GM18526 (cell line): Measurements from ENCODE around the gene C10orf143.

Experiments
- POLR2A ChIP-seq: IDR thresholded peaks from 3 replicates; pipeline ENCODE4 v1.6.1; 2011; ENCODE audit not compliant: insufficient read length; ENCODE audit errors: extremely low read depth

The C10orf143 gene

DNA sequence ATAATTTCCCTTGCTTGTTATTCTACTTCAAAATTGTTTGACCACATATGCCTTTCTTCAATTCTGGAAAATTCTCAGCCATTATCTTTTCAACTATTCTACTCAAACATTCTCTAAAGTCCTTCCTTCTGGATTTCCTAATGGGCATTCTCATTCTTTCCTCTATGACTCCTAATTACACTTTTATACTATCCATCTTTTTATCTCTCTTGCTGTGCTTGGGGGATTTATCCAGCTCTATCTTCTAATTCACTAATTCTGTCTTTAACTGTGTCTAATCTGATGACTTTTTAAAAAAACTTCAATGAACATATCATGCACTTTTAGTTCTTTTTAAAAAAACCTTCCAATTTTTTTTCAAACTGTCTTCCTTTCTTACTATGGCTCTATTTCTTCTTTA, 38.4 kb downstream of the C10orf143 start:
- no peak for TF ChIP-seq POLR2A

DNA sequence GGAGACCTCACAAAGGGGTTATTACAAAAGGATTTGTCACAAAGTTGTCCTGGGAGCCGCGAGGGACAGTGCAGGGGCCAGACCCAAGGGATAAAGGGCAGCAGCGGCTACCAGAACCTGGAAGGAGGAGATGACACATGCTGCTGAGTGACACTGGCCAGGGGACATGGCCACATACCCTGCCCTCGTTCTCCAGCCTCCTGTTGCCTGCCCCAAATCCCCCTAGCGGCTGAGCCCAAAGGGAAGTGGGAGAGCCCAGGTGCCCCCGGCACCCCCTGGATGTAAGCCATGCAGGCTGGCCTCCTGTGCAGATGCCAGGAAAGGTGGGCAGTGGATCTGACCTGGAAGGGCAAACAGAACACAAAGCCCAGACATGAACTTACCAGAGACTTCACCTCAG, 42.7 kb downstream of the C10orf143 start:
- TF ChIP-seq POLR2A, result no peak

DNA sequence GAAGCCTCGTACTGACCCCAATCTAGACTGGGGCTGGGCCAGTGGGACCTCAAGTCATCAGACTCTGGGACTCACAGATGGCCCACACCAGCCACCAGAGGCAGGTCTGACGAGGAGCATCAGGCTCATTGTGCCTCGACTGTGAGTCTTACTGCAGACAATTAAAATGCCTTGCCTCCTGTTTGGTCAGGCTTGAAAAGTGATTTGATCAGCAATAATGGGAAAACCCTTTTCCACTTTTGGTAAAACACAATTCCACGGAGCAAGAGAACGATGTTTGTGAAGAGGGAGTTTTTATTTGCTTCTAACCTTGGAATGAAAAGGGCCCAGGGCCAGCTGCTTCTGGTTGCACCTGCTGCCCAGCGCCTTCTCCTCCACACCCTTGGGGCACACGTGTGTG, 43.9 kb downstream of the C10orf143 start:
- no peak for TF ChIP-seq POLR2A

DNA sequence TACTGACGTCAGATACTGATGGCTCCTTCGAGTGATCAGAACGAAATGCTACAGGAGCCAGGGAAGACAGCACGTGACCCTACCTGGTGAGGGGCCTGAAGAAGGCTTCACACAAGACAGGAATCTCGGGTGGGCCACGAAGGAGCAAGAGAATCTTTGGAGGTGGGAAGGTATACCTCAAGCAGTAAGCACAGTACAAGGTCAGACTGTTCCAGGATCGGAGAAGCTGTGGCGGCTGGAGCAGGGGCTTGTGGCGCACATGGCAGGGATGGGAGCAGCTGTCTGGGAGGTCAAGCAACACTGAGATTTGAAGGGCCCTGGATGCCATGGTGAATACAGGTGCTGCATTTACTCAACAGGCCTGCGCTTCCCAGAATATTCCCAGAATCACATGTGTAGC, 45.4 kb downstream of the C10orf143 start:
- TF ChIP-seq POLR2A, result no peak

DNA sequence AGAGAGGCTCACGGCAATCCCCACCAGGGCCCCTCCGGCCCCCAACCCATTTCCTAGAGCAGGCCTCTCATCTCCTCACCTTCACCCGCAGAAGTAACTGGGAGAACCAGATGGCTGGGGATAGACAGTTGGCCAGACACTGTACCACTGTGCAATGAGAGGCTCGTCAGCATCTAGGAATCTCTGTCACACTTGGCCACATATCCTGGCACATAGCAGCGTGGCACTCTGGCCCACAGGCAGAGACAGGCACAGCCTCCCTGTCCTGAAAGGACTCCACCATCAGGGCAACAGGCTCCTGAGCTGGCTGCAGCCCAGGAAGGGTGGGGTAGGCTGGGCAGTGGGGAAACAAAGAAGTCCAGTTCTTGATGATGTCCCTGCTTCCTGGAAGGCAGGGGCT, 45.8 kb downstream of the C10orf143 start:
- TF ChIP-seq POLR2A, result no peak

DNA sequence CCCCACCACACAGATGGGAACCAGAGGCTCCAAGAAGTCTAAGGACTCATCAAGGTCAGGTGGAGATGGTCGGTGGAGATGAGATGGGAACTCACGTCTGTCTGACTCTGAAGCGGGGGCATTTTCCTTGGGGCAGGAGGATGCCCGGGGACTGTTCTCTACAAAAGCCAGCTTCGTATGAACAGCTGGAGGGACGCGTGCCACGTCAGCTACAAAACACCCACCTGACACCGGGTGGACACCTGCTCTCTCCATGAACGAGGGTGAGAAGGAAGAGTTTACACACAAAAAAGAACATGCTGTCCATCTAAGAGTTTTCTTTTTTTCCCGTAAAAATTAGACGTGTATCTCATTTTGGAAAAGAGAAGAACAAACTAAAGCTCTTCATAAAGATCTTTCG, 47.7 kb downstream of the C10orf143 start:
- no peak for TF ChIP-seq POLR2A

DNA sequence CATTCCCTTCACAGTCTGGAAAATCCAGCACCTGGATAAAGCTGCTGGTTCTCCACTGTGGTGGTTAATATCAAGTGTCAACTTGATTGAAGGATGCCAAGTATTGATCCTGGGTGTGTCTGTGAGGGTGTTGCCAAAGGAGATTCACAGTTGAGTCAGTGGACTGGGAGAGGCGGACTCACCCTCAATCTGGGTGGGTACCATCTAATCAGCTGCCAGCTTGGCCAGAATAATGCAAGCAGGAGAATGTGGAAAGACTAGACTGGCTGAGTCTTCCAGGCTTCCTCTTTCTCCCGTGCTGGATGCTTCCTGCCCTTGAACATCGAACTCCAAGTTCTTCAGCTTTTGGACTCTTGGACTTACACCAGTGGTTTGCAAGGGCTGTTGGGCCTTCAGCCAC, 48.4 kb downstream of the C10orf143 start:
- no peak for TF ChIP-seq POLR2A

DNA sequence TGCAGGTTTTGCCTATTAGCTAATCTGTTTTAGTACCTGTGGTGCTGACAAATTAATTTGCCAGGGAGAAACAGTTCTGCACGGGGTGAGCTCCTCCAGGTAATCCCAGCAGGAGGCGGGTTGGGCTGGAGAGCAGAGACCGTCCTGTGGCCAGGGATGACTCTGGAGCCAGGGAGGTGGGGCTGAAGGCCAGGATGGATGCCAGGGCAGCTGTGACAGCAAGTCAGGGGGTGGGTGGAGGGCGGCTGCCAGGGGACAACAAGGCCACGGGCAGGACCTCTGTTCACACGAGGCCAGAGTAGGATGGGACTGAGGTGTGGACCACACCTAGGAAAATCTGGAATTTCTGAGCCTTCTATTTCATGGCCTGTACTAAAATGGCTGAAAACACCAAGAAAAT, 48.9 kb downstream of the C10orf143 start:
- TF ChIP-seq POLR2A, result no peak

DNA sequence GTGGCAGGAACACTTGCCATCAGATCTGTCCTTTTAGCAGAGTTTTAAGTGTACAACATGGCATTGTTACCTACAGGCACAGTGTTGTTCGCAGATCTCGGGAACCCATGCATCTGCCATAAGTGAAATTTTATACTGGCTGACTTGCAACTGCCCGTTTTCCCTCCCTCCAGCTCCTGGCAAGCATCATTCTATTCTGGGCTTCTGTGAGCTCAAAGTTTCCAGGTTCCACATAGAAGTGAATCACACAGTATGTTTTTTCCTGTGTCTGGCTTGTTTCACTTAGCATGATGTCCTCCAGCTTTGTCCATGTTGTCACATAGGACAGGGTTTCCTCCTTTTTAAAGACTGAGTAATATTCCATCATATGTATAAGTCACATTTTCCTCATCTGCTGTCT, 56.6 kb downstream of the C10orf143 start:
- no peak for TF ChIP-seq POLR2A

DNA sequence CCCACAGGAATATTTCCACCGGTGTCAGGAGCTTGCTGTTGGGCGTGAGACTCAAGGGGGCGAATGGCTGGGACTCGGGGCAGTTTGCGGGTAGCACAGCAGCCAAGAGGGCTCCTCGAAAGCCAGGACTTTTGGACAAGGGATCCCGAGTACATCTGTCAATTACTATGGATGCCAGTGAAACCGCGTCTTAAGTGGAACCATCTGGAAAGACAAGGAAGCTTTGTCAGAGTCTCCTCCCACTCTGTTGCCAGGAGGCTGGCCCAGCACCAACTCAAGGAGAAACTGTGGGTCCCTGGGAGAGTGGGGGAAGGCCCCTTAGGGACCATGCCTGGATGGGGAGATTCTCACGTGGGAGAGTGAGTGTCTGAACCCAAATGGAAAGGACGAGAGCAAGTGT, 57.1 kb downstream of the C10orf143 start:
- TF ChIP-seq POLR2A, result no peak

DNA sequence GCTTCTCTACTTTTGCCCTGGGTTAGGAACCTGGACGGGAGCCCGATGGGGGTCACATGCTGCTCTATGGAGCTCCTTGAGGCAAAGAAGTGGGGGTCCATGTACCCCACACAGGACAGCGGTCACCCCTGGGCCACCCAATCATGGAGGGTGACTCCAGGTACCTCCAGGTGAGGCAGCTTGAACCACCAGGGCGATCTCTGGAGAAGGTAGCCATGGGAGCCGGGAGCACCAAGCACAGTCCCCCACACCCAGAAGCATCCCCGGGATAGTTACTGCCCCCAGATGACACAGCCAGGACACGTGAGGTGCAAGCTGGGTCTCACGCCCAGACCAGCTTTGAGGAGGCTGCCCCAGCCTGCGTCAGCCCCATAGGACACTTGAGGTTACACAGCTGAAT, 58.4 kb downstream of the C10orf143 start:
- TF ChIP-seq POLR2A, result no peak

DNA sequence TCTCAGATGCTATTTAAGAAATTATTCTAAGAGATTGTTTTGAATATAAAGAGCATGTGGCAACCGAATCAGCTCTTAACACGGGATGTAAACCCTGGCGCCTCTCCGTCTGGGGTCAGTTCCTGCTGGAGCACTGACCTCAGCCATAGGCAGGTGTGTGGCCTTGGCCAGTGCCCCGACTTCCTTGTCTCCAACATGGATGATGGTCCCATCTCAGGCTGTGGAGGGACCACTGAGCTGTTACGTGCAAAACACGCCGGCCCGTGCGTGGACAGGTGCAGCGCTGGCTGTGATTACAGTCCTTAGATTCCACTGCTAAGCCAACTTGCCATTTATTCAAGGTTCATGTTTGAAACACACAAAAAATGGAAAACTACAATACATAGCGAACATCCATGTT, 59.9 kb downstream of the C10orf143 start:
- TF ChIP-seq POLR2A, result no peak

DNA sequence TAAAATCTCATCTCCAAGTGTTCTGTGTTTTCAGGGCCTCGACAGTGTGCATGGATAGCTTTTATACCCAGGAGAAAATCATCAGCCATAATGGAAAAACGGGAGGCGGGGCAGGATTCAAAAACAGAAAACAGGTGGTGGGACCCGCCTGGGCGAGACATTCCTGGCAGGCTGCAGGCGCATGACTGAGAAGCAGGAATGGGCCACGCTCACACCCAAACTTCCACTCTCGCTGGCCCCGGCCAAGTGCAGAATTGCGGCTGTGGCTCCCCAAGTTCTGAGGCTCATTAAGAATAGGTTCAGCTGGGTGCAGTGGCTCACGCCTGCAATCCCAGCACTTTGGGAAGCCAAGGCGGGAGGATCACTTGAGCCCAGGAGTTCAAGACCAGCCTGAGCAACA, 60.6 kb downstream of the C10orf143 start:
- TF ChIP-seq POLR2A, result no peak

DNA sequence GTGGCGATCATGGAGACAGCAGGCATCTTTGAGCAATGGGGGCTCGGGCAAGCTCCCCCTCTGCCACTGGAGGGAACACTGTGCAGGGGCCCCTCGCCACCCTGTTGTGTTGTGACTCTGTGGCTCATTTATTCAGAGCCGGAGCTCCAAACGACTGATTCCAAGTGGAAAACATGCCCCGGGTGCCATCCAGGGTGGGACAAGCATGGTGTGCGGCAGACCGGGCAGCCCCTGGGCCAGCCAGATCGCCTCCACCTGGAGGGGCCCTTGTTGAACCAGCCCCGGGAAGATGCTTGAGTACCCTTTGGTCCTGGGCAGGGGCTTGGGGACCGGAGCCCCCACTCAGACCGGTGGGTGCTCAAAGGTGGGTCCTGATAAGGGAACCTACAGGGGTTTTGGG, 61.4 kb downstream of the C10orf143 start:
- no peak for TF ChIP-seq POLR2A

DNA sequence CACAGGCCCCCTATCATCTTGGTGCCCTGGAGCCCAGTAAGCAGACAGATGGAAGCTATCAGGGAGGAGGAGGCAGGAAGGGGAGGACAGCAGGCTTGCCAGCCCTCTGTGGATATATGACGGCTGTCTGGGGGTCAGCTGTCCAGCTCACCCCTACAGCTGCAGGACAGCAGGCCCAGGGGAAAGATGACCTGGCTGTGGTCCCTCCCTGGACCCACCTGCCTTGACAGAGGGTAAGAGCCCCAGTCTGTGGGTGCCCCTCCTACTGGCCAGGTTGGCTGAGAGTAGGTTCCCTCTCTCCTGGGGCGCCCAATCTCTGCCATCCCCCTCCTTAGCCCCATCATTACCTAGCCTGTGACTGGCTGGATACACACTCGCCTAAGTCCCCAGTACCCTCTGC, 62.5 kb downstream of the C10orf143 start:
- TF ChIP-seq POLR2A, result no peak

DNA sequence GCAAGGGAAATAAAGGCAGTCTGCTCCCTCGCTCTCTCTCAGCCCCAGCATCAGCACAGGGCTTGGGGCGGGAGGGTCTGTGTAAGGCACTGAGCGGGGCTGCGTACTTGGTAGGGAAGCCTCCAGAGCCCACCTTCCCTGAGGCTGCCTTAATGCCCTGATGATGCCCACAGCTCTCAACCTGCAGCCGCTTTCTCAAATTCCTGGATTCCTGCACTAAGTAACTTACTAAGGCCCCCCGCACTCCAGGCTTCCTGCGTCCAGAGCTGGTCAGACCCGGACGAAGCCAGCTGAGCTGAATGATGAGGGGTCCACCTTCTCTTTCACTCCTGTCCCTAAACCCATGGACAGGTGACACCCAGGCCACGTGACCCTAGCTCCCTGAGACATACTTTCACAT, 63.3 kb downstream of the C10orf143 start:
- no peak for TF ChIP-seq POLR2A

DNA sequence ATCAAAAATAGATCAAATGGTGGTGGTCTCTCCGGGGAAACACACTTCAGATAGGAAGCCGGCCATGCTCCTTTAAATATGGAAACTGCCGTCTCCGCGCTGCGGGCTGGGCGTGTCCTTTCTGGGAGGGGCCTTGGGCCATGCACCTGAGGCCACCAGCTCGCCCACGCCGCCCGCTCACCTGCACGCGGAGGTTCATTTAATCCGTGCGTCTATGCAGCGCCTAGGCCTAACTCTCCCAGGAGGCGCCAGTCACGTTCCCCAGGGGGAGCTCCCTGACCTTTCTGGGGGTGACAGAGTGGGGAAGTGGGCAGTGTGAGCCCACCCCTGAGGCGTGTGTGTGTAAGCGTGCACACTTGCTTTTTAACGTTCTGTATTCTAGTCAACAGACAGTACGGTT, 64.0 kb downstream of the C10orf143 start:
- TF ChIP-seq POLR2A, result no peak

DNA sequence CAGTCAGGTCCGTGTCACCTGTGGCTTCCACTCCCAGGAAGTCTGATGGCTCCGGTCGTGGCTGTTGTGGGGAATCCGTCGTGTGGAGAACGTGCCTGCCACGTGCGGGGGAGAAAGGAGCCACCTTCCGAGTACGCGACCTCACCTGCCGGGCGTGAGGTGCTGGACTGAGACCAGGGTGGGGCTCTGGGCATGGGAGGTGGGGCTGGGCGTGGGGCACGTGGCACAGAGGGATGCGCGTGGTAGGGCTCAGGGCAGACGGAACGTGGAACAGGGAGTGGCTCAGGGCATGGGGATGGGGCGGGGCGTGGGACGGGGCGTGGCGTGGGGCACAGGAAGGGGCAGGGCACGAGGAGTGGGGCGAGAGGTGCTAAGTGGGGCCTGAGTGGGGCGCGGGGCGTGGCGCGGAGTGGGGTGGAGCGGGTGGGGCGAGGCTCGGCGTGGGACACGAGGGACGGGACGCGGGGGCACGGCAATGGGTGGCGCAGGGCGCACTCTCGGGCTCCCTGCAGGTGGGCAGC, 64.8 kb downstream of the C10orf143 start:
- no peak for TF ChIP-seq POLR2A
